ENCODE measurements around the gene NT5C1B.
A peak's percentile ranks its signal among the peaks of the same experiment; 100 is the strongest.

Gene NT5C1B

GRCh38 chr2:18600255-18600613, 10.9 kb upstream of the NT5C1B start:
- DNase-seq (ENCODE audit: low read depth in 2 of 2, low spot score in 1 of 2) = no peak

- no peak for DNase-seq (ENCODE audit: low read depth in 2 of 2, low spot score in 1 of 2)
These were observed 10.3 kb upstream of the NT5C1B start for GRCh38 chr2:18599509-18600254.

- no peak for DNase-seq (ENCODE audit: low read depth in 2 of 2, low spot score in 1 of 2)
These were observed 9.6 kb upstream of the NT5C1B start for GRCh38 chr2:18598848-18599484.

GRCh38 chr2:18597618-18598017, 8.2 kb upstream of the NT5C1B start:
- no peak for DNase-seq (ENCODE audit: low read depth in 2 of 2, low spot score in 1 of 2)

- DNase-seq (ENCODE audit: low read depth in 2 of 2, low spot score in 1 of 2) = no peak
These were observed 7.6 kb upstream of the NT5C1B start for GRCh38 chr2:18596993-18597392.

- no peak for DNase-seq (ENCODE audit: low read depth in 2 of 2, low spot score in 1 of 2)
These were observed 4.1 kb upstream of the NT5C1B start for GRCh38 chr2:18593496-18593895.

DNA sequence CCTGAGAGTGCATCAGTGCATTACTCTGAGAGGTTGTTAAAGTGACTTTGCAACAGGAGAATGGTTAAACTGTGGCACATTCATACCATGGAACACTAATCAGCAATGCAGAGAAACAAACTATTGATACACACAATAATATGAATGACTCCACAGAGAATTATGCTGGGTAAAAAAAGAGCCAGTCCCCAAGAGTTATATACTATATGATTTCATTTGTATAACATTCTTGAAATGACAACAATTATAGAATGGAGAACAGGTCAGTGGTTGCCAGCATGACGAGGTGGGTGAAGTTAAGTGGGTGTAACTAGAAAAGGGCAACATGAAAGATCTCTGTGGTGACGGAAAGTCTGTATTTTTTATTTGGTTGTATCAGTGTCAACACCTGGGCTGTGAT, 3.0 kb upstream of the NT5C1B start:
- no peak for DNase-seq (ENCODE audit: low read depth in 2 of 2, low spot score in 1 of 2)

DNA sequence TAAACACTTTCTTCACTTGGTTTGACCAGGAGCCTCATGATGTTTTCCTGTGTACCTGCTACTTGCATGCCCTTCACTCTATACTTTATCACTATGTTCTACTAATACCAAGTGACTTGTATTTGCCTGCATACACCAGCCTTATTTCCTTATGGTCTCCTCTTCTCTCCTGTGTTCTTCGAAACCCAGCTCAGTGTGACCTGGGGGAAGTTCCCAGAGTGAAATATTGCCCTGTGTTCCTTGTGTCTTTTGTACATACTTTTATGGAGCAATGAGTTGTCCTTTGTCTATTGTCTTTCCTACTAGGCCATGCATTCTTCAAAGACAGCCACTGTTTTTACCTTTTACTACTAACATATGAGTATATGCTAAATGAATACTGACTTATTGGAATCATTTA, 567 bp downstream of the NT5C1B start:
- no peak for DNase-seq (ENCODE audit: low read depth in 2 of 2, low spot score in 1 of 2)

GRCh38 chr2:18588049-18588448, 1.3 kb downstream of the NT5C1B start:
- no peak for DNase-seq (ENCODE audit: low read depth in 2 of 2, low spot score in 1 of 2)

DNA sequence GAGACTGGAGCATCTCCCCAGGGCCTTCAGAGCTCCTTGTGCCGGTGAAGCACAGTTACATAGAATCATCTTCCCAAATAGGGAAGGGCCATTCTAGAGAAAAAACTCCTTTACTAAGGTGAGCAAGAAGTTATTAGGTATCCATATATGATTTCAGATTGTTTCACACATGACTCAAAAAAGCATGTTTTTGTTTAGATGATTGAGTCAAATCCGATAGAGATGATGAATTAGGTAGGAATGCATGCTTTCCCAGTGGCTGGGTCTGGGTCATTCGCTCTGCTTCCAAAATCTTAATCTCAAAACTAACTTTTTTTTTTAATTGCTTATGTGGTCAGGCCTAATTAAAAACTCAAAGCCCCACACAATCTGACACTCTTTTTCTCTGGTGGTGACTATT, 3.8 kb downstream of the NT5C1B start:
- DNase-seq (ENCODE audit: low read depth in 2 of 2, low spot score in 1 of 2) = no peak

- DNase-seq (ENCODE audit: low read depth in 2 of 2, low spot score in 1 of 2) = no peak
These were observed 4.8 kb downstream of the NT5C1B start for GRCh38 chr2:18584608-18584954.

- no peak for DNase-seq (ENCODE audit: low read depth in 2 of 2, low spot score in 1 of 2)
These were observed 5.3 kb downstream of the NT5C1B start for GRCh38 chr2:18583905-18584607.

GRCh38 chr2:18580606-18581005, 8.8 kb downstream of the NT5C1B start:
- no peak for DNase-seq (ENCODE audit: low read depth in 2 of 2, low spot score in 1 of 2)

DNA sequence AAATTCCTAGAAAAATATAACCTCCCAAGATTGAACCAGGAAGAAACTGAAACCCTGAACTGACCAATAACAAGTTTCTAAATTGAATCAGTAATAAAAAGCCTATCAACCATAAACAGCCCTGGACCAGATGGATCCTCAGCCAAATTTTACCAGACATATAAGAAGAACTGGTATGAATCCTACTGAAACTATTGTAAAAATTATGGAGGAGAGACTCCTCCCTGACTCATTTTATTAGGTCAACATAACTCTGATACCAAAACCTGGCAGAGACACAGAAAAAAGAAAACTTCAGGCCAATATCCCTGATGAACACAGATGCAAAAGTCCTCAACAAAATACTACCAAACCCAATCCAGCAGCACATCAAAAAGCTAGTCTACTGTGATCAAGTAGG, 11.3 kb downstream of the NT5C1B start:
- no peak for DNase-seq (ENCODE audit: low read depth in 2 of 2, low spot score in 1 of 2)

DNA sequence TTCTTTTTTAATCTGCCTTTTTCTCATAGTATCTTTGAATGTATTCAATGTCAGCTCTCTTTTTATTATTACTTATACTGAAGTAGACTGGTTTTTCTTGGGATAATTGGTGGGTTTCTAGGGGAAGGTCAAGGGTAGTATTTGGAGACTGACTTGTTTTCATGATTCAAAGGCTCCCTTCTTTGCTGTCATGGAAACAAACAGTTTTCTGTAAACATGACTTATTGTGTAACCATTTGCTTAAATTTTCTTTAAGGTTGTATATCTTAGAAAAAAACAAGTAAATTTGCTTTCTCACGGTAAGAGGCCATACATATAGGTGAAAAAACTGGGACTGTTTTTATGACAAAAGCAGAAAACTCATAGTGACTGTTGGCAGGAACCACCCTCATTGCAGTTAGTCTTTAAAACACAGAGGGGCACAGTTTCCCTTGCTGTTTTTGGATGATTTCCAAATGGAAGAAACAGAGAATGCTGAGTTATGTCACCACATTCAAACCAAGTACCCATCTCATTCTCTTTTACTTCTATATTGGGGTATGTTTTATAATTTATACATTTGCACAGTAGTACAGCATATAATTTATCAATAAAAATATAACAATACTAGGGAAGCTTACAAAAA, 23.1 kb downstream of the NT5C1B start:
- no peak for DNase-seq (ENCODE audit: low read depth in 2 of 2, low spot score in 1 of 2)

- DNase-seq (ENCODE audit: low read depth in 2 of 2, low spot score in 1 of 2) = no peak
These were observed 28.6 kb downstream of the NT5C1B start for GRCh38 chr2:18560797-18561085.

- DNase-seq (ENCODE audit: low read depth in 2 of 2, low spot score in 1 of 2) = peak; percentile 81 to 83
These were observed 29.2 kb downstream of the NT5C1B start, which contains the start of gene RDH14 for GRCh38 chr2:18560031-18560796. Gene RDH14 (minus strand): TSS chr2:18560653. CDS start chr2:18560572, 81 bp downstream.

DNA sequence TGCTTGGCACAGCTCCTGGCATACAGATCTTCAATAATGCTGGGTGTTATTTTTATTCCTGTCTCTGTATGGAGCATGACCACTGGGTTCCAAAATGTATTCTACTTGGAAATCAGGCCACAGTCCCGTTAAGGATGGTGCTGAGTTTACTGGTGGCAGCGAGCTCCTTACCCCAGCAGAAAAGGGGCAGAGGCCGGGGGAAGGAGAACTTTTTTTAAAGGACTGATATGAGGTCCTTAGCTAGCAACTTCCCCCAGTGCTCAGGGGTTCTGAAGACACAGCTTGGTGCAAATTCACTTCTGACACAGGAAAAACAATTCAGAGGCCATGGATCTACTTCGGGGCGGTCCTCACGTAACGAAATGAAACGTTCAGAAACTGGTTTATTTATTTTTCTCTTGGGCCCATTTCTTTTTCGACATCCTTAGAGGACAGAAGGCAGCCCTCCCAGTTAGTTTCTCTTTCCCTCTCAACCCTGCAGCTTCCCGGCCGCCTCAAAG, 29.8 kb downstream of the NT5C1B start:
- no peak for DNase-seq (ENCODE audit: low read depth in 2 of 2, low spot score in 1 of 2)

- DNase-seq (ENCODE audit: low read depth in 2 of 2, low spot score in 1 of 2) = no peak
These were observed 30.9 kb downstream of the NT5C1B start for GRCh38 chr2:18558458-18558857.

GRCh38 chr2:18557121-18557520, 32.2 kb downstream of the NT5C1B start:
- no peak for DNase-seq (ENCODE audit: low read depth in 2 of 2, low spot score in 1 of 2)

GRCh38 chr2:18552351-18553077, 36.9 kb downstream of the NT5C1B start:
- no peak for DNase-seq (ENCODE audit: low read depth in 2 of 2, low spot score in 1 of 2)

Data from stimulated activated CD8-positive, alpha-beta memory T cell treated with anti-CD3 and anti-CD28 coated beads, Interleukin-4, amount 100 ng/mL, for 1 hour (primary cell).